Measurements from ENCODE around the gene GPC5. TPM values are rescaled to one million over a fixed set of nuclear protein-coding genes. Genes with fewer than 3 reads are reported as not detected.

Gene GPC5
- total and polyA plus RNA-seq, 11 donors: 0.14 to 2.9 (median 0.84) TPM; not detected in 1

- Histone ChIP-seq H3K4me3 (no peak overlapping the region), H3K4me1 (no peaks in the 10 kb centered on the region), H3K27ac (no peak overlapping the region), H3K36me3 (no peaks in the 10 kb centered on the region), H3K9me3 (peaks cover 0 to 8% (median 0%) of the 10 kb centered on the region in 12 donors), H3K27me3 (no peaks in the 10 kb centered on the region)
- ATAC-seq (no peak), DNase-seq (no peak)
- TF ChIP-seq POLR2A (IDR thresholded peaks at IDR 0.05): no peak
- TF ChIP-seq, protein P1, sequence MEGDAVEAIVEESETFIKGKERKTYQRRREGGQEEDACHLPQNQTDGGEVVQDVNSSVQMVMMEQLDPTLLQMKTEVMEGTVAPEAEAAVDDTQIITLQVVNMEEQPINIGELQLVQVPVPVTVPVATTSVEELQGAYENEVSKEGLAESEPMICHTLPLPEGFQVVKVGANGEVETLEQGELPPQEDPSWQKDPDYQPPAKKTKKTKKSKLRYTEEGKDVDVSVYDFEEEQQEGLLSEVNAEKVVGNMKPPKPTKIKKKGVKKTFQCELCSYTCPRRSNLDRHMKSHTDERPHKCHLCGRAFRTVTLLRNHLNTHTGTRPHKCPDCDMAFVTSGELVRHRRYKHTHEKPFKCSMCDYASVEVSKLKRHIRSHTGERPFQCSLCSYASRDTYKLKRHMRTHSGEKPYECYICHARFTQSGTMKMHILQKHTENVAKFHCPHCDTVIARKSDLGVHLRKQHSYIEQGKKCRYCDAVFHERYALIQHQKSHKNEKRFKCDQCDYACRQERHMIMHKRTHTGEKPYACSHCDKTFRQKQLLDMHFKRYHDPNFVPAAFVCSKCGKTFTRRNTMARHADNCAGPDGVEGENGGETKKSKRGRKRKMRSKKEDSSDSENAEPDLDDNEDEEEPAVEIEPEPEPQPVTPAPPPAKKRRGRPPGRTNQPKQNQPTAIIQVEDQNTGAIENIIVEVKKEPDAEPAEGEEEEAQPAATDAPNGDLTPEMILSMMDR (IDR thresholded peaks at IDR 0.05): no peak
- WGBS, 4 donors: 74 to 82% (median 77%) methylated on average over 1 of the region's 1 CpG
- intact Hi-C loops (cut with DNase I): loop anchor here in 5 of 10 donors (5.0 to 10.0 kb wide), 2 partner anchors 345 to 348 kb away; no protein-coding TSS in a partner anchor
Measured at GRCh38 chr13:91729859-91730258, 331.4 kb downstream of the GPC5 start.

GRCh38 chr13:91739751-91740150 is 341.3 kb downstream of the GPC5 start:
- DNase-seq (no peak), ATAC-seq (no peak)
- H3K4me3 ChIP-seq: no peak overlapping the region
- H3K9me3 ChIP-seq: peaks cover 0 to 3% (median 0%) of the 10 kb centered on the region in 12 donors
- no peaks in the 10 kb centered on the region for H3K4me1 ChIP-seq
- H3K27me3 ChIP-seq: no peaks in the 10 kb centered on the region
- H3K27ac ChIP-seq: no peak overlapping the region
- intact Hi-C loops (cut with DNase I): no loop called here
- WGBS, 4 donors: 89 to 96% (median 92%) methylated on average over 2 of the region's 2 CpGs
- H3K36me3 ChIP-seq: no peaks in the 10 kb centered on the region
- TF ChIP-seq, protein P1 (IDR thresholded peaks at IDR 0.05): no peak
- no peak for TF ChIP-seq POLR2A (IDR thresholded peaks at IDR 0.05)

GRCh38 chr13:91740756-91741155 is 342.3 kb downstream of the GPC5 start:
- intact Hi-C loops (cut with DNase I): no loop called here
- Histone ChIP-seq H3K36me3 (no peaks in the 10 kb centered on the region), H3K27me3 (no peaks in the 10 kb centered on the region), H3K4me1 (no peaks in the 10 kb centered on the region), H3K9me3 (peaks cover 0 to 3% (median 0%) of the 10 kb centered on the region in 12 donors), H3K4me3 (no peak overlapping the region), H3K27ac (no peak overlapping the region)
- 73 to 75% (median 75%) methylated on average over 2 of the region's 2 CpGs for WGBS, 4 donors
- TF ChIP-seq POLR2A (IDR thresholded peaks at IDR 0.05): no peak
- TF ChIP-seq, protein P1 (IDR thresholded peaks at IDR 0.05): no peak
- DNase-seq: no peak
- no peak for ATAC-seq

- Histone ChIP-seq H3K9me3 (peaks cover 0 to 3% (median 0%) of the 10 kb centered on the region in 12 donors), H3K4me1 (no peaks in the 10 kb centered on the region), H3K36me3 (no peaks in the 10 kb centered on the region), H3K27ac (no peak overlapping the region), H3K4me3 (no peak overlapping the region), H3K27me3 (no peaks in the 10 kb centered on the region)
- WGBS, 4 donors: 75 to 86% (median 81%) methylated on average over 2 of the region's 2 CpGs
- TF ChIP-seq, protein P1 (IDR thresholded peaks at IDR 0.05): no peak
- TF ChIP-seq POLR2A (IDR thresholded peaks at IDR 0.05): no peak
- ATAC-seq: no peak
- intact Hi-C loops (cut with DNase I): no loop called here
- DNase-seq: no peak
Measured at GRCh38 chr13:91741925-91742324, 343.5 kb downstream of the GPC5 start.
